Tongue (tissue), 2 donors: ENCODE data around the gene MDK. TPM values are rescaled to one million over a fixed set of nuclear protein-coding genes. Genes with fewer than 3 reads are reported as not detected.
"Not testable (repeated sequence)": the region's sequence is repeated elsewhere in the genome, so short reads cannot be mapped to it uniquely, and the experiment has no call there.

ENCODE experiments used
- DNase-seq: peaks from one replicate; pipeline ENCODE4 v3.0.0-alpha.2; 2015
- total RNA-seq: library from RNA; depleted of rRNA; stranded (reverse); fragments of >200 nt; gene quantifications from one replicate; pipeline ENCODE4 v1.2.3, GENCODE V29; 2014

MDK gene
- total RNA-seq, 1 donor from 2014 or later: 81.8 TPM

DNA sequence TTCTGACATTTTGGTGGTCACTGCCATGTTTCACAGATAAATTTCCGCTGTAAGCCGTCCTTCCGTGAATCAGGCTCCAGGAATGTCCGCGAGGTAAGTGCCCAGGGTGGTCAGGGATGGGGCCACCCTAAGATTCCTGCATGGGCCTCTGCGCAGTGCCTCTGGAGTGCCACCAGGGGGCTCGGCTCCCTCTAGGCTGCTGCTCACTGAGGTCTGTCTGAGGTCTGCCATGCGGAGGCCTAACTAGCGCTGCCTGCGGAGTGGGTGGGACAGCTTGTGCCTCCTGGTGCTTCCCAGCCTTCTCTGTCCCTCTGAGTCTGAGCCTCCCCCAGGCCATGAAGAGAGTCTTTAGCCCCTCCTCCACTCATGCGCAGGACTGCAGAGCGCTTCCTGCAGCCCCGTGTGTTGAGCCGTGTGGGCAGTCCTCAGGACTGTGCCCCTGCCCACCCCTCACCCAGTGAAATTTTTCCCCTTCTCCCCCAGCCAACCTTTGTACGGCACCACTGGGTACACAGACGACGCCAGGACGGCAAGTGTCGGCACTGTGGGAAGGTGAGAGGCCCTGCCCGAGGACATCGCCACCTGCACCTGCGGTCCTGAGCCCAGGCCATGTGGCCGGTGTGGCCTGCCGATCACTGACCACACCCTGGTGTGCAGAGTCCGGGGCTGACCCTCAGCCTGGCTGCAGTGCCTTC is 11.9 kb upstream of the MDK start:
- peak; percentile 81 for DNase-seq

DNA sequence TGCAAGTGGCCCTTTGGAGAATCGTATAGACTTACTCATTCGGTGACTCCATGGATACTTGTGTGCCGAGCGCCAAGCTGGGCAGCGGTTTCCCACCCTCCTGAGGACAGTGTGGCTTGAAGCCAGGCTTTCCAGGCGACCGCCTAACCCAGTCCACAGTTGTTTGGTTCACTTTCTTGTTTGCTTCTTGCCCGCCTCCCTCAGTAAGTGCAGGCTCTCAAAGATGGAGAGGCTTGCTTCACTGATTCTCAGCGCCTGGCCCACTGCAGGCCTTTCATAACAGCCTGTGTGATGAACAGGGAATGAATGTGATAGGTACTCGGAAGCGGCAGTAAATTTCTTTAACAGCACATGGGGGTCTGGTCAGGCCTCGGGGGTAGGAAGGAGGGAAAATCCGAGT is 11.2 kb upstream of the MDK start:
- DNase-seq: no peak

GRCh38 chr11:46371262-46371661 is 10.2 kb upstream of the MDK start:
- DNase-seq: not testable (repeated sequence)

- DNase-seq: peak; percentile 80
These were observed 9.4 kb upstream of the MDK start for GRCh38 chr11:46372086-46372485.

DNA sequence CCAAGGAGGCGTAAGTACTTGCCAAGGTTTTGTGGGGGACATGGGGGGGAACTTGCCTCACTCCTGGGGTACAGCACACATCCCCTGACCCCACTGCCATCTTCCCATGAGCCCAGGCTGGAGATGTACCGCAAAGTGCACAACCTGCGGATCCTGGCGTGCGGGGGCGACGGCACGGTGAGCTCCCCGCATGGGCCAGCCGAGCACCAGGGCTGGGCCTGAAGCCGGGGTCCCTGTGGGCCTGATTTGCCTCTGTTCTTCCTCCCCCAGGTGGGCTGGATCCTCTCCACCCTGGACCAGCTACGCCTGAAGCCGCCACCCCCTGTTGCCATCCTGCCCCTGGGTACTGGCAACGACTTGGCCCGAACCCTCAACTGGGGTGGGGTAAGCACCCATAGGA is 9.0 kb upstream of the MDK start:
- not testable (repeated sequence) for DNase-seq

DNA sequence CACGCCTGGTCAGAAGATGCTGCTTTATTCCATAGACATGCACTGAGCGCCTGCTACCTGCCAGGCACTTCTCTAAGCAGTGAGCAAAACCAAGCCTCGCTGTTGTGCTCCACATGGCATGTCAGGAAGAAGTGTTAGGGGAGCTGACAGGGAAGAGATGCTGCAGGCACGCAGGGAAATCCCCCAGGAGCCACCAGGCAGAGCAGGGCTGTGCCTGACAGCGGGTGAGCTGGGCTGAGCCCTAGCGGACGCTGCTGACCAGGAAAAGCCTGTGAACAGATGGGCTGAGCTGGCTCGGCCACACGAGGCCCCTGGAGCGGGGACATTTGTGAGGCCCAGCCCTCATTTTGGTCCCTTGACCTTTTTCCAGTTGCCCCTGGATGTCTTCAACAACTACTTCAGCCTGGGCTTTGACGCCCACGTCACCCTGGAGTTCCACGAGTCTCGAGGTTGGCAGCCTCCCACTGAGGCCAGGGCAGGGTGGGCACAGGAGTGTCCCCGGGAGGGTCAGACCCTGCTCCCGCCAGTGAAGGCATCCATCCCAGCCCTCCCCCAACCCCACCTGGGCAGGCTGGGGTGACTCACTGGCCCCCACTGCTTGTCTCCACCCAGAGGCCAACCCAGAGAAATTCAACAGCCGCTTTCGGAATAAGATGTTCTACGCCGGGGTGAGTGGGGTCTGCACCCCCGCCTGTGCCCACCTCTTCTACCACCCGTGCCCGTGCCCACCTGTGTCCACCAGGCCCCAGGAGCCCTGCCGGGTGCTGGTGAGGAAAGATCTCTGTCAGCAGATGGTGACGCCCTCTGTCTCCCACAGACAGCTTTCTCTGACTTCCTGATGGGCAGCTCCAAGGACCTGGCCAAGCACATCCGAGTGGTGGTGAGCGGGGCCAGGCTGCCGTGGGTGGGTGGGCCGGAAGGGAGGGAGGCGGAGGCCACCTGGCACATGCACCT is 7.4 kb upstream of the MDK start:
- DNase-seq: no peak

DNA sequence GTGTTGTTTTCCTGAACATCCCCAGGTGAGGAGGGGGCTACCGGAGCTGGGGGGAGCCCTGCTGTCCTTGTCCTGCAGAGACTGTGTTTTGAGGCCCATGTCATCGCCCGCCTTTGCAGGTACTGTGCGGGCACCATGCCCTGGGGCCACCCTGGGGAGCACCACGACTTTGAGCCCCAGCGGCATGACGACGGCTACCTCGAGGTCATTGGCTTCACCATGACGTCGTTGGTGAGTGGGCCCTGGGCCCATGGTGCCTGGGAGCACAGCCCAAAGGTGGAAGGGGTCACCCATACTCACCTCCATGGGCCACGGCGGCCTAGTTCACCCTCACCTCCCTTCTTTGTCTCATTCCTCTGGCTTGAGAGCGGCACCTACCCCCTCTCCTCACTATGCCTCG is 6.7 kb upstream of the MDK start:
- DNase-seq: no peak

GRCh38 chr11:46375392-46376101 is 5.9 kb upstream of the MDK start:
- DNase-seq: no peak

DNA sequence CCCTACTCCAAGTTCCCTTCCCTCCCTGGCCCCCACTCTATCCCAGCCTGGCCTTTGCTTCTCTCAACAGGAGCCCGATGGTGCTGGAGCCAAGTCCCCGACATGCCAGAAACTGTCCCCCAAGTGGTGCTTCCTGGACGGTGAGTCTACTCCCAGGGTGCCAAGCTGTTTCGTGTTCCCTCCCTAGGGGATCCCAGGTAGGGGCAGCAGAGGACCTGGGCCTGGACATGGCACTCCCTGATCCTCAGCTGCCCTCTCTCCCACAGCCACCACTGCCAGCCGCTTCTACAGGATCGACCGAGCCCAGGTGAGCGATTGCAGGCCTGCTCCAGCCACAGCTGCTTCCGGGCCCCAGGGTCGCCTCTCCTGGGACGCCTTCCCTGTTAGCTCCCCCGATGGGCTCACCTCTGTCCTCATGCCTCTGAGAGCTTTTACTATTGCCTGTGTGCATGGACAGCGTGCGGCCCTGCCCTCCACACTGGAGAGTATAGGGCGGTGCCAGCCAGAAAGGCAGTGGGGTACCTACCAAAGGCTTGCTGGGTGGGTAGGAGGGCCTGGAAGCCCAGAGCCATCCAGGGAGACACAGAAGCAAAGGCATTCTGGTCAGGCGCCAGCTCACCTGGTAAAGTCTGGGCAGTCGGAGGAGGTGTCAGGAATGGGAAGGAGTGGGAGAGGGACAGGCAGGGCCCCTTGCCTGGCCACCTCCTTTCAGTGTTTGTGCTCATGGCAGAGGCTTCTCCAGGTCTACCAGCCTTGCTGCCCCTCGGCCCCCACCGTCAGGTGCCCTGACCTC is 5.0 kb upstream of the MDK start:
- no peak for DNase-seq

DNA sequence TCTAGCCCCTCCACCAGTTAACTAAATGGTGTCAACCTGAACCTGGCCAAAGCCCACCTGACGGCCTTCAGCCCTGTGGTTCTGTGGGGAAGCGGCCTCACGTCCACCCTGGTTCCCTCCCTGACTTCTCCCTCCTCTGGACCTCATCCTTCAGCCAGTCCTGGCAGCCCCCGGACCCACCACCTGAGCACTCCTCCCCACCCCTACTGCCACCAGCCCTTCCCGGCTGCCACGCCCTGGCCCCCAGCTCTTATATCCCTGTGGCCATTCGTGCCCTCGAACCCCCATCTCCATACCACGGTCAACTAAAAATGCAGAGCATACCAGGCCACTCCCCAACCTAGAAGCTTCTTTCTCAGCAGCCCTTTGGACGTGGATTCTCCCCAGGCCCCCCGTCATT is 4.2 kb upstream of the MDK start:
- DNase-seq: no peak

DNA sequence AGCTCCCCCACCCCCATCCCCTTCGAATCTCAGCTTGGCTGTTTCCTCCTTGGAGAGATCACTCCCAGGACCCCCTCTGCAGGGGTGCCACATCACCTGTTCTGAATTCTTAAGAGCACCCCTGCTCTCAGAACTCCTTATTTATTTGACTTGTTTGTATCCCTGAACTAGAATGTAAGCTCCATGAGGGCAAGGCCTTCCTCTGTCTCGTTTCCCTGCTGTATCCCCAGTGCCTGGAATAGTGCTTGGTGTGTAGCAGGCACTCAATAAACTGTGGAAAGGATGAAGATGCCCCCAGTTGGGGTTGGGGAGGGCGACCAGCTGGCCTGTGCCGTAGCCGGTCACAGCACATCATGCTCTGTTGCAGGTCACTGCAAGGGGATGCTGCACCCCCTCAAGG is 3.6 kb upstream of the MDK start:
- DNase-seq: no peak

GRCh38 chr11:46378296-46378695 is 3.2 kb upstream of the MDK start:
- no peak for DNase-seq

DNA sequence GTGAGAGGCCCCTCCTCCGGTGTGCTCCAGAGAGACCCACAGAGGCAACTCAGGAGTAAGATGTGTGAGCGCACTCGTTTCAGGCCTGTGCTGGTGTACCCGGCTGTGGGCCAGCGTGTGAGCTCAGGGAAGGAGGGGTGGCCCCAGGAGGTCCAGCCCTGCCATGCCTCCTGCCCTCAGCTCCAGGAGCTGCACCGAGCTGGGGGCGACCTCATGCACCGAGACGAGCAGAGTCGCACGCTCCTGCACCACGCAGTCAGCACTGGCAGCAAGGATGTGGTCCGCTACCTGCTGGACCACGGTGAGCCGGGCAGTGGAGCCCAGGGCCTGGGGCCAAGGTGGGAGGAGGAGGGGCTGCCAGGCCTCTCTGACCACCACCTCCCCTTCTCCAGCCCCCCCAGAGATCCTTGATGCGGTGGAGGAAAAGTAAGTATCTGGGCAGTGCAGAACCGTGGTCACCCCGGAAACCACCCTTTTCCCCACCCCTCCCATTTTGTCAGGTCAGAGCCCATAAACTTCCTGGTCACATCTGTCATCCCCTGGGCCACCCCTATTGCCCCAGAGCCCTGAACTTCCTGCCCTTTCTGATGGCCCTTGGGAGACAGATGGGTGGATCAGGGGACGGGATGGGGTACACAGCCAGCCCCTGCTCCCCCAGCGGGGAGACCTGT is 2.5 kb upstream of the MDK start:
- no peak for DNase-seq

DNA sequence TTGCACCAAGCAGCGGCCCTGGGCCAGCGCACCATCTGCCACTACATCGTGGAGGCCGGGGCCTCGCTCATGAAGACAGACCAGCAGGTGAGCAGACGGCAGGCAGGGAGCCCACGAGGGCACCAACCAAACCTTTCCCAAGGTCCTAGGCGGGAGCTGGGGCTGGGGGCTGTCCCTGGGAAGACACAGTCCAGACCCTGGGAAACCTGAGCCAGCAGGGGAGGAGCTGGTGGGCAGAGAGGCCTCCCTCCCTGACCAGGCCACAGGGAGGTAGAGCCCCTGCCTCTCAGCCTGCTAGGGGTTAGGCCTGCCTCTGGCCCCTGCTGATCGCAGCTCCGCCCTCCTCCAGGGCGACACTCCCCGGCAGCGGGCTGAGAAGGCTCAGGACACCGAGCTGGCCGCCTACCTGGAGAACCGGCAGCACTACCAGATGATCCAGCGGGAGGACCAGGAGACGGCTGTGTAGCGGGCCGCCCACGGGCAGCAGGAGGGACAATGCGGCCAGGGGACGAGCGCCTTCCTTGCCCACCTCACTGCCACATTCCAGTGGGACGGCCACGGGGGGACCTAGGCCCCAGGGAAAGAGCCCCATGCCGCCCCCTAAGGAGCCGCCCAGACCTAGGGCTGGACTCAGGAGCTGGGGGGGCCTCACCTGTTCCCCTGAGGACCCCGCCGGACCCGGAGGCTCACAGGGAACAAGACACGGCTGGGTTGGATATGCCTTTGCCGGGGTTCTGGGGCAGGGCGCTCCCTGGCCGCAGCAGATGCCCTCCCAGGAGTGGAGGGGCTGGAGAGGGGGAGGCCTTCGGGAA is 1.8 kb upstream of the MDK start:
- peak; percentile 60 for DNase-seq

DNA sequence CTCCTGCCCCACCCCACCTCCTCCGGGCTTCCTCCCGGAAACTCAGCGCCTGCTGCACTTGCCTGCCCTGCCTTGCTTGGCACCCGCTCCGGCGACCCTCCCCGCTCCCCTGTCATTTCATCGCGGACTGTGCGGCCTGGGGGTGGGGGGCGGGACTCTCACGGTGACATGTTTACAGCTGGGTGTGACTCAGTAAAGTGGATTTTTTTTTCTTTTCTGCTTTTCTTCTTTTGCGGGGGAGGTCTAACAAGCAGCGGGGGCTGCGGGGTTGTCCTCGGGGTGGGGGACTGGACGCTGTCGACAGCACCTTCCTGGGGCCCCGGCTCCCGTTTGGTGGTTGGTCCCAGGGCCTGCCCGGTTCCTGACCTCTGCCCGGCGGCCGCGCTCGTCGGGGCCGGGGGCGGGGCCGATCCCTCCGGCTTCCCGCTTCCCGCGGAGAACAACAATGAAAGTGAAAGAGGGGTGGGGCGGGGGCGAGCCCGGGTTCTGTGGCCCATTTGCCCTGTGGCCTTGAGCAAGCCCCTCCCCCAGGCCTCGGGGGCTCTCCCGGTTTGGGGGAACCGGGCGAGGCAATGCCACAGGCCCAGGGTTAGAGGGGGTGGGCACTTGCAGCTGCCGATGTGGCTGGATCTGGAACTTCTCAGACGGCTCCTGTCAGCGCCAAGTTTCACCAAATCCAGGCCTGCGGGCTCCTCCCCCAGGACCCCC is 975 bp upstream of the MDK start:
- peak; percentile 73 for DNase-seq

- DNase-seq: peak; percentile 59
These were observed 563 bp downstream of the MDK start for GRCh38 chr11:46381819-46382645.

- DNase-seq: no peak
These were observed 1.4 kb downstream of the MDK start for GRCh38 chr11:46382646-46383403.

GRCh38 chr11:46383404-46383758 is 1.9 kb downstream of the MDK start:
- no peak for DNase-seq
